ENCODE results near the gene PSMB5. TPM values are rescaled to one million over a fixed set of nuclear protein-coding genes. Genes with fewer than 3 reads are reported as not detected.
A peak's percentile ranks its signal among the peaks of the same experiment; 100 is the strongest.

PSMB5 gene
- total and polyA plus RNA-seq, 4 donors: 132 to 211 (median 179) TPM

GRCh38 chr14:22996768-22997654, 37.7 kb downstream of the PSMB5 start:
- Histone ChIP-seq H3K9me3 (ENCODE audit: control insufficient read depth, insufficient read depth, low read length) (no peaks in the 10 kb centered on the region), H3K27ac (ENCODE audit: low read depth, low read length) (no peak overlapping the region), H3K36me3 (ENCODE audit: control insufficient read depth, insufficient read depth, low read length) (peaks cover 9% of the 10 kb centered on the region), H3K4me1 (ENCODE audit: control insufficient read depth, insufficient read depth, low read length) (peaks cover 20% of the 10 kb centered on the region), H3K4me3 (ENCODE audit: low read depth, low read length) (no peak overlapping the region), H3K27me3 (ENCODE audit: control insufficient read depth, insufficient read depth, low read length) (no peaks in the 10 kb centered on the region)
- DNase-seq (ENCODE audit: low read depth in 4 of 6, low spot score in 6 of 6): peak in 2 of 6 donors; percentile 75 to 82
- WGBS (ENCODE audit: insufficient coverage): 40% methylated on average over 1 of the region's 11 CpGs

- Histone ChIP-seq H3K36me3 (ENCODE audit: control insufficient read depth, insufficient read depth, low read length) (peaks cover 10% of the 10 kb centered on the region), H3K4me3 (ENCODE audit: low read depth, low read length) (no peak overlapping the region), H3K27ac (ENCODE audit: low read depth, low read length) (no peak overlapping the region), H3K9me3 (ENCODE audit: control insufficient read depth, insufficient read depth, low read length) (no peaks in the 10 kb centered on the region), H3K27me3 (ENCODE audit: control insufficient read depth, insufficient read depth, low read length) (no peaks in the 10 kb centered on the region), H3K4me1 (ENCODE audit: control insufficient read depth, insufficient read depth, low read length) (peaks cover 20% of the 10 kb centered on the region)
- DNase-seq (ENCODE audit: low read depth in 4 of 6, low spot score in 6 of 6): no peak
- WGBS (ENCODE audit: insufficient coverage): 94% methylated on average over 6 of the region's 9 CpGs
These were observed 38.6 kb downstream of the PSMB5 start for GRCh38 chr14:22995889-22996625.

GRCh38 chr14:22994762-22995275, 39.9 kb downstream of the PSMB5 start:
- no peaks in the 10 kb centered on the region for H3K27me3 ChIP-seq (ENCODE audit: control insufficient read depth, insufficient read depth, low read length)
- peaks cover 12% of the 10 kb centered on the region for H3K36me3 ChIP-seq (ENCODE audit: control insufficient read depth, insufficient read depth, low read length)
- WGBS (ENCODE audit: insufficient coverage): 16% methylated on average over 3 of the region's 4 CpGs
- H3K4me1 ChIP-seq (ENCODE audit: control insufficient read depth, insufficient read depth, low read length): peaks cover 20% of the 10 kb centered on the region
- DNase-seq (ENCODE audit: low read depth in 4 of 6, low spot score in 6 of 6): peak in 2 of 6 donors; percentile 64 to 86
- no peak overlapping the region for H3K27ac ChIP-seq (ENCODE audit: low read depth, low read length)
- H3K9me3 ChIP-seq (ENCODE audit: control insufficient read depth, insufficient read depth, low read length): no peaks in the 10 kb centered on the region
- no peak overlapping the region for H3K4me3 ChIP-seq (ENCODE audit: low read depth, low read length)

GRCh38 chr14:22993517-22993916, 41.2 kb downstream of the PSMB5 start:
- Histone ChIP-seq H3K27ac (ENCODE audit: low read depth, low read length) (no peak overlapping the region), H3K4me3 (ENCODE audit: low read depth, low read length) (no peak overlapping the region)
- DNase-seq (ENCODE audit: low read depth in 4 of 6, low spot score in 6 of 6): no peak

GRCh38 chr14:22991852-22992251, 42.8 kb downstream of the PSMB5 start:
- Histone ChIP-seq H3K9me3 (ENCODE audit: control insufficient read depth, insufficient read depth, low read length) (no peaks in the 10 kb centered on the region), H3K4me1 (ENCODE audit: control insufficient read depth, insufficient read depth, low read length) (peaks cover 4% of the 10 kb centered on the region), H3K27ac (ENCODE audit: low read depth, low read length) (no peak overlapping the region), H3K4me3 (ENCODE audit: low read depth, low read length) (no peak overlapping the region), H3K27me3 (ENCODE audit: control insufficient read depth, insufficient read depth, low read length) (no peaks in the 10 kb centered on the region), H3K36me3 (ENCODE audit: control insufficient read depth, insufficient read depth, low read length) (peaks cover 21% of the 10 kb centered on the region)
- 96% methylated on average over 4 of the region's 8 CpGs for WGBS (ENCODE audit: insufficient coverage)
- no peak for DNase-seq (ENCODE audit: low read depth in 4 of 6, low spot score in 6 of 6)

More at GRCh38 chr14:22993517-22993916, 41.2 kb downstream of the PSMB5 start:
- peaks cover 14% of the 10 kb centered on the region for H3K4me1 ChIP-seq (ENCODE audit: control insufficient read depth, insufficient read depth, low read length)
- no peaks in the 10 kb centered on the region for H3K27me3 ChIP-seq (ENCODE audit: control insufficient read depth, insufficient read depth, low read length)
- no peaks in the 10 kb centered on the region for H3K9me3 ChIP-seq (ENCODE audit: control insufficient read depth, insufficient read depth, low read length)
- H3K36me3 ChIP-seq (ENCODE audit: control insufficient read depth, insufficient read depth, low read length): peaks cover 12% of the 10 kb centered on the region

GRCh38 chr14:22987291-22987690, 47.4 kb downstream of the PSMB5 start:
- no peak for DNase-seq (ENCODE audit: low read depth in 4 of 6, low spot score in 6 of 6)
- Histone ChIP-seq H3K9me3 (ENCODE audit: control insufficient read depth, insufficient read depth, low read length) (no peaks in the 10 kb centered on the region), H3K27ac (ENCODE audit: low read depth, low read length) (no peak overlapping the region), H3K27me3 (ENCODE audit: control insufficient read depth, insufficient read depth, low read length) (peaks cover 5% of the 10 kb centered on the region), H3K4me3 (ENCODE audit: low read depth, low read length) (no peak overlapping the region), H3K36me3 (ENCODE audit: control insufficient read depth, insufficient read depth, low read length) (peaks cover 21% of the 10 kb centered on the region), H3K4me1 (ENCODE audit: control insufficient read depth, insufficient read depth, low read length) (peaks cover 9% of the 10 kb centered on the region)
- WGBS (ENCODE audit: insufficient coverage): 86% methylated on average over 7 of the region's 8 CpGs

- 0% methylated on average over 2 of the region's 5 CpGs for WGBS (ENCODE audit: insufficient coverage)
These were observed 48.1 kb downstream of the PSMB5 start for GRCh38 chr14:22986508-22987054.

GRCh38 chr14:22985894-22986507, 48.7 kb downstream of the PSMB5 start:
- WGBS (ENCODE audit: insufficient coverage): no CpG with 5 or more reads among the region's 2 CpGs

More at GRCh38 chr14:22986508-22987054, 48.1 kb downstream of the PSMB5 start:
- peak; percentile 79 to 97 (median 88) for DNase-seq (ENCODE audit: low read depth in 4 of 6, low spot score in 6 of 6)
- H3K9me3 ChIP-seq (ENCODE audit: control insufficient read depth, insufficient read depth, low read length): no peaks in the 10 kb centered on the region
- no peak overlapping the region for H3K4me3 ChIP-seq (ENCODE audit: low read depth, low read length)
- peaks cover 16% of the 10 kb centered on the region for H3K4me1 ChIP-seq (ENCODE audit: control insufficient read depth, insufficient read depth, low read length)
- no peak overlapping the region for H3K27ac ChIP-seq (ENCODE audit: low read depth, low read length)
- peaks cover 12% of the 10 kb centered on the region for H3K27me3 ChIP-seq (ENCODE audit: control insufficient read depth, insufficient read depth, low read length)
- peaks cover 23% of the 10 kb centered on the region for H3K36me3 ChIP-seq (ENCODE audit: control insufficient read depth, insufficient read depth, low read length)

GRCh38 chr14:22984959-22985658, 49.6 kb downstream of the PSMB5 start:
- Histone ChIP-seq H3K4me1 (ENCODE audit: control insufficient read depth, insufficient read depth, low read length) (peaks cover 25% of the 10 kb centered on the region), H3K4me3 (ENCODE audit: low read depth, low read length) (no peak overlapping the region), H3K9me3 (ENCODE audit: control insufficient read depth, insufficient read depth, low read length) (no peaks in the 10 kb centered on the region), H3K27me3 (ENCODE audit: control insufficient read depth, insufficient read depth, low read length) (peaks cover 23% of the 10 kb centered on the region), H3K36me3 (ENCODE audit: control insufficient read depth, insufficient read depth, low read length) (peaks cover 20% of the 10 kb centered on the region), H3K27ac (ENCODE audit: low read depth, low read length) (no peak overlapping the region)
- no peak for DNase-seq (ENCODE audit: low read depth in 4 of 6, low spot score in 6 of 6)
- 90% methylated on average over 2 of the region's 6 CpGs for WGBS (ENCODE audit: insufficient coverage)

More at GRCh38 chr14:22985894-22986507, 48.7 kb downstream of the PSMB5 start:
- Histone ChIP-seq H3K27ac (ENCODE audit: low read depth, low read length) (no peak overlapping the region), H3K4me3 (ENCODE audit: low read depth, low read length) (no peak overlapping the region), H3K36me3 (ENCODE audit: control insufficient read depth, insufficient read depth, low read length) (peaks cover 21% of the 10 kb centered on the region), H3K9me3 (ENCODE audit: control insufficient read depth, insufficient read depth, low read length) (no peaks in the 10 kb centered on the region), H3K27me3 (ENCODE audit: control insufficient read depth, insufficient read depth, low read length) (peaks cover 18% of the 10 kb centered on the region), H3K4me1 (ENCODE audit: control insufficient read depth, insufficient read depth, low read length) (peaks cover 22% of the 10 kb centered on the region)
- DNase-seq (ENCODE audit: low read depth in 4 of 6, low spot score in 6 of 6): no peak

Measured in spinal cord (tissue), 10 donors.